Right atrium auricular region (tissue), 2 donors: ENCODE results near the gene LRP8. TPM values are rescaled to one million over a fixed set of nuclear protein-coding genes. Genes with fewer than 3 reads are reported as not detected.

ENCODE experiments used
- DNase-seq: peaks from one replicate; pipeline ENCODE4 v3.0.0-alpha.2; 2019; ENCODE audit warnings: low spot score
- H3K27ac ChIP-seq, 2 donors: fragments of 200-600 bp; sonication (generic); 1 replicate in 1 of 2; 2 replicates in 1 of 2; pipeline ENCODE4 v1.5.1; 2016 to 2019
- H3K27me3 ChIP-seq, 2 donors: fragments of 200-600 bp; sonication (generic); one replicate each; pipeline versions ENCODE4 v1.5.1 to v1.6.0; 2017 to 2019
- H3K36me3 ChIP-seq: fragments of 200-600 bp; sonication (generic); one replicate; pipeline ENCODE4 v1.5.1; 2016
- H3K4me1 ChIP-seq, 2 donors: fragments of 200-600 bp; sonication (generic); one replicate each; pipeline versions ENCODE4 v1.5.1 to v1.6.0; 2017 to 2019
- H3K4me3 ChIP-seq, 2 donors: fragments of 200-600 bp; sonication (generic); 1 replicate in 1 of 2; 2 replicates in 1 of 2; pipeline ENCODE4 v1.5.1; 2017 to 2019; ENCODE audit warnings: mild to moderate bottlenecking in 1 of 2, moderate library complexity in 1 of 2
- H3K9me3 ChIP-seq, 2 donors: fragments of 200-600 bp; sonication (generic); one replicate each; pipeline ENCODE4 v1.5.1; 2019
- CTCF ChIP-seq, 2 donors: fragments of 200-600 bp; sonication (generic); IDR thresholded peaks; one replicate each; pipeline ENCODE4 v1.5.1; 2019; ENCODE audit warnings: antibody characterized with exemption in 2 of 2
- total RNA-seq, 2 donors: library from RNA; depleted of rRNA; stranded (reverse); fragments of >200 nt; gene quantifications; one replicate each; pipeline ENCODE4 v1.1.0, GENCODE V29; 2016

LRP8 gene
- total RNA-seq, 2 donors from 2014 or later = 2.2 to 3.6 TPM

GRCh38 chr1:53324728-53325297 is 3.1 kb downstream of the LRP8 start:
- no peak for TF ChIP-seq CTCF (IDR thresholded peaks at IDR 0.05)
- no peaks in the 10 kb centered on the region for H3K27me3 ChIP-seq
- no peak overlapping the region for H3K27ac ChIP-seq
- peaks cover 0 to 31% of the 10 kb centered on the region in 2 donors for H3K4me1 ChIP-seq
- H3K4me3 ChIP-seq = no peak overlapping the region
- H3K9me3 ChIP-seq = no peaks in the 10 kb centered on the region
- H3K36me3 ChIP-seq = no peaks in the 10 kb centered on the region
- DNase-seq = no peak

GRCh38 chr1:53324321-53324720 is 3.5 kb downstream of the LRP8 start:
- peaks cover 0 to 31% of the 10 kb centered on the region in 2 donors for H3K4me1 ChIP-seq
- DNase-seq = no peak
- no peak overlapping the region for H3K27ac ChIP-seq
- no peaks in the 10 kb centered on the region for H3K36me3 ChIP-seq
- no peaks in the 10 kb centered on the region for H3K9me3 ChIP-seq
- no peak overlapping the region for H3K4me3 ChIP-seq
- no peaks in the 10 kb centered on the region for H3K27me3 ChIP-seq
- no peak for TF ChIP-seq CTCF (IDR thresholded peaks at IDR 0.05)

GRCh38 chr1:53323316-53323715 is 4.6 kb downstream of the LRP8 start:
- Histone ChIP-seq H3K36me3 (no peaks in the 10 kb centered on the region), H3K27ac (no peak overlapping the region), H3K27me3 (no peaks in the 10 kb centered on the region), H3K4me3 (no peak overlapping the region), H3K4me1 (peaks cover 0 to 26% of the 10 kb centered on the region in 2 donors), H3K9me3 (no peaks in the 10 kb centered on the region)
- no peak for DNase-seq
- no peak for TF ChIP-seq CTCF (IDR thresholded peaks at IDR 0.05)

GRCh38 chr1:53321776-53322602 is 5.9 kb downstream of the LRP8 start:
- no peaks in the 10 kb centered on the region for H3K9me3 ChIP-seq
- H3K36me3 ChIP-seq = no peaks in the 10 kb centered on the region
- H3K27ac ChIP-seq = no peak overlapping the region
- H3K4me1 ChIP-seq = peaks cover 0 to 18% of the 10 kb centered on the region in 2 donors
- no peak for TF ChIP-seq CTCF (IDR thresholded peaks at IDR 0.05)
- no peak for DNase-seq
- H3K4me3 ChIP-seq = no peak overlapping the region
- no peaks in the 10 kb centered on the region for H3K27me3 ChIP-seq

- TF ChIP-seq CTCF (IDR thresholded peaks at IDR 0.05) = no peak
- peaks cover 0 to 12% of the 10 kb centered on the region in 2 donors for H3K4me1 ChIP-seq
- no peak overlapping the region for H3K27ac ChIP-seq
- no peaks in the 10 kb centered on the region for H3K36me3 ChIP-seq
- H3K27me3 ChIP-seq = no peaks in the 10 kb centered on the region
- no peak for DNase-seq
- no peaks in the 10 kb centered on the region for H3K9me3 ChIP-seq
- H3K4me3 ChIP-seq = no peak overlapping the region
Observed at GRCh38 chr1:53321366-53321765, 6.5 kb downstream of the LRP8 start.
